ENCODE data around the gene ACHE.
"Not testable (repeated sequence)": the region's sequence is repeated elsewhere in the genome, so short reads cannot be mapped to it uniquely, and the experiment has no call there.

DNA sequence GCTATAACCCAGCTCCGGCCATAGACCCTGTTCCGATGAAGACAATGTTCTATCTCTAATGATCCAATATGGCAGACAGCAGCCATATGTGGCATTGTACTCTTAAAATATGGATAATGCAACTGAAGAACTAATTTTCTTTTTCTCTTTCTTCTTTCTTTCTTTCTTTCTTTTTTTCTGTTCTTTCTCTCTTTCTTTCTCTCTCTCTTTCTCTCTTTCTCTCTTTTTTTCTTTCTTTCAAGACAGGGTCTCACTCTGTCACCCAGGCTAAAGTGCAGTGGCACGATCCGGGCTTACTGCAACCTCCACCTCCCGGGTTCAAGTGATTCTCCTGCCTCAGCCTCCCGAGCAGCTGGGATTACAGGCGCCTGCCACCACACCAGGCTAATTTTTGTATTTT lies 40.5 kb upstream of the ACHE start:
- TF ChIP-seq, protein P1, sequence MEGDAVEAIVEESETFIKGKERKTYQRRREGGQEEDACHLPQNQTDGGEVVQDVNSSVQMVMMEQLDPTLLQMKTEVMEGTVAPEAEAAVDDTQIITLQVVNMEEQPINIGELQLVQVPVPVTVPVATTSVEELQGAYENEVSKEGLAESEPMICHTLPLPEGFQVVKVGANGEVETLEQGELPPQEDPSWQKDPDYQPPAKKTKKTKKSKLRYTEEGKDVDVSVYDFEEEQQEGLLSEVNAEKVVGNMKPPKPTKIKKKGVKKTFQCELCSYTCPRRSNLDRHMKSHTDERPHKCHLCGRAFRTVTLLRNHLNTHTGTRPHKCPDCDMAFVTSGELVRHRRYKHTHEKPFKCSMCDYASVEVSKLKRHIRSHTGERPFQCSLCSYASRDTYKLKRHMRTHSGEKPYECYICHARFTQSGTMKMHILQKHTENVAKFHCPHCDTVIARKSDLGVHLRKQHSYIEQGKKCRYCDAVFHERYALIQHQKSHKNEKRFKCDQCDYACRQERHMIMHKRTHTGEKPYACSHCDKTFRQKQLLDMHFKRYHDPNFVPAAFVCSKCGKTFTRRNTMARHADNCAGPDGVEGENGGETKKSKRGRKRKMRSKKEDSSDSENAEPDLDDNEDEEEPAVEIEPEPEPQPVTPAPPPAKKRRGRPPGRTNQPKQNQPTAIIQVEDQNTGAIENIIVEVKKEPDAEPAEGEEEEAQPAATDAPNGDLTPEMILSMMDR (IDR thresholded peaks at IDR 0.05): not testable (repeated sequence)
- TF ChIP-seq EZH2 (IDR thresholded peaks at IDR 0.05): not testable (repeated sequence)
